B cell (primary cell): ENCODE measurements around the gene MYLK4.

ENCODE experiments used
- EZH2 ChIP-seq: IDR thresholded peaks from 2 replicates; pipeline ENCODE4 v1.6.1; 2012; ENCODE audit warnings: borderline replicate concordance, low read depth, mild to moderate bottlenecking, moderate library complexity, low read length; ENCODE audit not compliant: insufficient read depth, poor library complexity, severe bottlenecking
- TF ChIP-seq, protein P1 (sequence below): fragments of 200-600 bp; IDR thresholded peaks from one replicate; pipeline ENCODE4 v1.8.0; 2022; ENCODE audit warnings: antibody characterized with exemption, mild to moderate bottlenecking

DNA sequence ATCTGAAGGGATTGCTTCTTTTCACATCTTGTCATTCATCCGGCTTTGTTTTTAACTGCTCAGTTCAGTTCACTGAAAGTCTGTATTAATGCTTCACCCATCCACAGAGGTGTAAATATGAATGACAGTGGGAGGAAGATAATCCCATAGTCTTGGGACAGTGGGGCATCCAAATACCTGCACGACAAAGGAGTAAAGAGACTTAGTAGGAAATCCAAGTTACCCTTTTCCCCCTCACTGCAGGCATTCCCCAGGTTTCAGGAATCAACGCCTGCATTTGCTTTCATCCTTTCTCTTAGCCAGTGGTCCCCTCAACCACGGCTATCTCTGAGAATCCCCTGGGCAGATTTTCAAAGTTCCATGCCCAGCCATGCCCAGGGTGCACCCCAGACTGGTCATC, 110.2 kb downstream of the MYLK4 start:
- TF ChIP-seq, protein P1, sequence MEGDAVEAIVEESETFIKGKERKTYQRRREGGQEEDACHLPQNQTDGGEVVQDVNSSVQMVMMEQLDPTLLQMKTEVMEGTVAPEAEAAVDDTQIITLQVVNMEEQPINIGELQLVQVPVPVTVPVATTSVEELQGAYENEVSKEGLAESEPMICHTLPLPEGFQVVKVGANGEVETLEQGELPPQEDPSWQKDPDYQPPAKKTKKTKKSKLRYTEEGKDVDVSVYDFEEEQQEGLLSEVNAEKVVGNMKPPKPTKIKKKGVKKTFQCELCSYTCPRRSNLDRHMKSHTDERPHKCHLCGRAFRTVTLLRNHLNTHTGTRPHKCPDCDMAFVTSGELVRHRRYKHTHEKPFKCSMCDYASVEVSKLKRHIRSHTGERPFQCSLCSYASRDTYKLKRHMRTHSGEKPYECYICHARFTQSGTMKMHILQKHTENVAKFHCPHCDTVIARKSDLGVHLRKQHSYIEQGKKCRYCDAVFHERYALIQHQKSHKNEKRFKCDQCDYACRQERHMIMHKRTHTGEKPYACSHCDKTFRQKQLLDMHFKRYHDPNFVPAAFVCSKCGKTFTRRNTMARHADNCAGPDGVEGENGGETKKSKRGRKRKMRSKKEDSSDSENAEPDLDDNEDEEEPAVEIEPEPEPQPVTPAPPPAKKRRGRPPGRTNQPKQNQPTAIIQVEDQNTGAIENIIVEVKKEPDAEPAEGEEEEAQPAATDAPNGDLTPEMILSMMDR: no peak
- TF ChIP-seq EZH2: no peak
